NB4 (cell line): Measurements from ENCODE around the gene TEDC2.

ENCODE experiments used
- DNase-seq: peaks from one replicate; pipeline ENCODE4 v3.0.0; 2010; ENCODE audit warnings: low read depth
- H3K4me3 ChIP-seq: one replicate; pipeline ENCODE4 v1.5.1; 2011; ENCODE audit warnings: mild to moderate bottlenecking, low read depth, low read length, moderate library complexity
- MAX ChIP-seq: IDR thresholded peaks from 2 replicates; pipeline ENCODE4 v1.6.1; 2011; ENCODE audit warnings: low read depth, low read length
- MYC ChIP-seq: IDR thresholded peaks from 2 replicates; pipeline ENCODE4 v1.6.1; 2011; ENCODE audit warnings: low read depth, low read length
- POLR2A ChIP-seq: IDR thresholded peaks from 2 replicates; pipeline ENCODE4 v1.6.1; 2011; ENCODE audit warnings: mild to moderate bottlenecking; ENCODE audit not compliant: insufficient read length; ENCODE audit errors: extremely low read depth
- TF ChIP-seq, protein P1 (sequence below): IDR thresholded peaks from one replicate; pipeline ENCODE4 v1.5.1; 2012; ENCODE audit warnings: low read depth, low read length

Gene TEDC2

DNA sequence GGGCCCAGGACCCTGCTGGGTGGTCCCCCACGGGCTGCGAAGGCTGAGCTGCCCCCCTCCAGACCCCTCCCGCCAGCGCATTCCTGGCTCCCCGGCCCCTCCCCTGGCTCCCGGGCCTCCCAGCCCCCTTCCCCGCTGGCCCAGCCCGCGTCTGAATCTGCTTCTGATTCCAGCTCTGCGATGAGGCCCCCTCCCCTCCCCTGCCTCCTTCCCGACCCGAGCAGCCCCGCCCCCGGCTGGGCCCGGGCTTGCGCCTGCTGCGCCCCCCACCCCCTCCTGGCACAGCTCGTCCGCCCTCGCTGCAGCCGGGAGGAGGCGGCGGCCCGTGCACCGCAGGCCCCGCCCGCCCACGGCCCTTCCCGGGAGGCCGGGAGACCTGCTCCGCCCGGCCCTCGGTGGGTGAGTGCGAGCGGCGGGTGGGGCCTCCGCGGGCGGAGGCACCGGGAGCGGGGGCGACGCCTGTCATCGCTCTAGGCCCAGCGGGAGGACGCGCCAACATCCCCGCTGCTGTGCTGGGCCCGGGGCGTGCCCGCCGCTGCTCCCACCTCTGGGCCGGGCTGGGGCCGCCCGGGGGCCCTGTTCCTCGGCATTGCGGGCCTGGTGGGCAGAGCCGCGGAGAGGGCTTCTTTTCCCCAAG, 11.2 kb downstream of the TEDC2 start, which contains the start of gene NTN3:
TSS of gene NTN3 (plus strand) at position 282 of the 637 bp plus-strand sequence. CDS start 405 bp downstream, outside the sequence.
- peak within 1 kb of the TSS; percentile 21 for H3K4me3 ChIP-seq
- peak; percentile 87 for DNase-seq
- TF ChIP-seq MAX (no peak), POLR2A (peak; percentile 28)

DNA sequence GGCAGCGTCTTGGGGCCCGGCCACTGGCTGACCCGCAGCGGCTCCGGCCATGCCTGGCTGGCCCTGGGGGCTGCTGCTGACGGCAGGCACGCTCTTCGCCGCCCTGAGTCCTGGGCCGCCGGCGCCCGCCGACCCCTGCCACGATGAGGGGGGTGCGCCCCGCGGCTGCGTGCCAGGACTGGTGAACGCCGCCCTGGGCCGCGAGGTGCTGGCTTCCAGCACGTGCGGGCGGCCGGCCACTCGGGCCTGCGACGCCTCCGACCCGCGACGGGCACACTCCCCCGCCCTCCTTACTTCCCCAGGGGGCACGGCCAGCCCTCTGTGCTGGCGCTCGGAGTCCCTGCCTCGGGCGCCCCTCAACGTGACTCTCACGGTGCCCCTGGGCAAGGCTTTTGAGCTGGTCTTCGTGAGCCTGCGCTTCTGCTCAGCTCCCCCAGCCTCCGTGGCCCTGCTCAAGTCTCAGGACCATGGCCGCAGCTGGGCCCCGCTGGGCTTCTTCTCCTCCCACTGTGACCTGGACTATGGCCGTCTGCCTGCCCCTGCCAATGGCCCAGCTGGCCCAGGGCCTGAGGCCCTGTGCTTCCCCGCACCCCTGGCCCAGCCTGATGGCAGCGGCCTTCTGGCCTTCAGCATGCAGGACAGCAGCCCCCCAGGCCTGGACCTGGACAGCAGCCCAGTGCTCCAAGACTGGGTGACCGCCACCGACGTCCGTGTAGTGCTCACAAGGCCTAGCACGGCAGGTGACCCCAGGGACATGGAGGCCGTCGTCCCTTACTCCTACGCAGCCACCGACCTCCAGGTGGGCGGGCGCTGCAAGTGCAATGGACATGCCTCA, 12.0 kb downstream of the TEDC2 start:
- H3K4me3 ChIP-seq = no peak overlapping the region
- DNase-seq = peak; percentile 71
- TF ChIP-seq MYC (peak; percentile 74), POLR2A (peak; percentile 12), MAX (peak; percentile 89)
- TF ChIP-seq, protein P1, sequence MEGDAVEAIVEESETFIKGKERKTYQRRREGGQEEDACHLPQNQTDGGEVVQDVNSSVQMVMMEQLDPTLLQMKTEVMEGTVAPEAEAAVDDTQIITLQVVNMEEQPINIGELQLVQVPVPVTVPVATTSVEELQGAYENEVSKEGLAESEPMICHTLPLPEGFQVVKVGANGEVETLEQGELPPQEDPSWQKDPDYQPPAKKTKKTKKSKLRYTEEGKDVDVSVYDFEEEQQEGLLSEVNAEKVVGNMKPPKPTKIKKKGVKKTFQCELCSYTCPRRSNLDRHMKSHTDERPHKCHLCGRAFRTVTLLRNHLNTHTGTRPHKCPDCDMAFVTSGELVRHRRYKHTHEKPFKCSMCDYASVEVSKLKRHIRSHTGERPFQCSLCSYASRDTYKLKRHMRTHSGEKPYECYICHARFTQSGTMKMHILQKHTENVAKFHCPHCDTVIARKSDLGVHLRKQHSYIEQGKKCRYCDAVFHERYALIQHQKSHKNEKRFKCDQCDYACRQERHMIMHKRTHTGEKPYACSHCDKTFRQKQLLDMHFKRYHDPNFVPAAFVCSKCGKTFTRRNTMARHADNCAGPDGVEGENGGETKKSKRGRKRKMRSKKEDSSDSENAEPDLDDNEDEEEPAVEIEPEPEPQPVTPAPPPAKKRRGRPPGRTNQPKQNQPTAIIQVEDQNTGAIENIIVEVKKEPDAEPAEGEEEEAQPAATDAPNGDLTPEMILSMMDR = no peak

DNA sequence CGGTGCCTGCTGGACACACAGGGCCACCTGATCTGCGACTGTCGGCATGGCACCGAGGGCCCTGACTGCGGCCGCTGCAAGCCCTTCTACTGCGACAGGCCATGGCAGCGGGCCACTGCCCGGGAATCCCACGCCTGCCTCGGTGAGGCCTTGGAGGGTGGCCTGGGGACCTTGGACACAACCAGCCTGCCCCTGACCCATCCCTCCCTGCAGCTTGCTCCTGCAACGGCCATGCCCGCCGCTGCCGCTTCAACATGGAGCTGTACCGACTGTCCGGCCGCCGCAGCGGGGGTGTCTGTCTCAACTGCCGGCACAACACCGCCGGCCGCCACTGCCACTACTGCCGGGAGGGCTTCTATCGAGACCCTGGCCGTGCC, 12.6 kb downstream of the TEDC2 start:
- TF ChIP-seq POLR2A (no peak), MAX (no peak), MYC (no peak)
- TF ChIP-seq, protein P1 = no peak
- no peak for DNase-seq
- no peak overlapping the region for H3K4me3 ChIP-seq

DNA sequence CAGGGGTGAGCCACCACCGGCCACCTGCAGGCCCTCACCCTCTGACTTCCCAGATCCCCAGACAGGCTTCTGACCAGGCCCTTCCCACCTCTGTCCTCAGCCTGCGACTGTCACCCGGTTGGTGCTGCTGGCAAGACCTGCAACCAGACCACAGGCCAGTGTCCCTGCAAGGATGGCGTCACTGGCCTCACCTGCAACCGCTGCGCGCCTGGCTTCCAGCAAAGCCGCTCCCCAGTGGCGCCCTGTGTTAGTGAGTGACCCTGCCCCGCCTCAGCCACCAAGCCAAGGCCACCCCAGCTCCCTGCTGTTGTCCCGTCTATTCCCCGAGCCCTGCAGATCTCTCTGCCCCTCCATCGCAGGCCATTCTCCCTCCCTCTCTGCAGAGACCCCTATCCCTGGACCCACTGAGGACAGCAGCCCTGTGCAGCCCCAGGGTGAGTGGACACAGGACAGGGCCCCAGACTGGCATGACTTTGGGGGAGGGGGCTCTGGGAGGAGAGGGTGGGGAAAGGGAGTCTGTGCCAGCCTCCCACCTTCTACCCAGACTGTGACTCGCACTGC, 13.1 kb downstream of the TEDC2 start:
- TF ChIP-seq MAX (no peak), POLR2A (no peak), MYC (no peak)
- TF ChIP-seq, protein P1 = no peak
- peak; percentile 31 for DNase-seq
- peak overlapping the region; percentile 44 for H3K4me3 ChIP-seq

- H3K4me3 ChIP-seq = peak overlapping the region; percentile 44
- peak; percentile 79 for DNase-seq
- TF ChIP-seq MYC (no peak), MAX (no peak), POLR2A (no peak)
- TF ChIP-seq, protein P1 = no peak
Observed at GRCh38 chr16:2473446-2473926, 13.6 kb downstream of the TEDC2 start.
